A549 treated with Mapracorat at 1 μM for 4 hours (cell line): ENCODE results near the gene WARS2. TPM values are rescaled to one million over a fixed set of nuclear protein-coding genes. Genes with fewer than 3 reads are reported as not detected.

Experiments used
- total RNA-seq: library from RNA; stranded (reverse); fragments of 200-300 nt; extraction: Qiagen RNA extraction; gene quantifications from 5 replicates; pipeline ENCODE4 v1.2.3, GENCODE V29; 2022

The WARS2 gene
- 4.9 to 6.5 TPM (median 4.9 TPM) in 5 replicates for total RNA-seq

GRCh38 chr1:119140177-119141019 is at the start of gene WARS2:
TSS of gene WARS2 (minus strand) at chr1:119140653. CDS start at chr1:119140644, 9 bp downstream.

GRCh38 chr1:118988186-118989005 is 152.1 kb downstream of the WARS2 start, which contains the start of gene TBX15:
TSS of gene TBX15 (minus strand) at chr1:118988343. CDS start at chr1:118987795, 548 bp downstream.

Other genes starting within 250 kb of the WARS2 start
- 0.03 to 0.08 TPM (median 0.07 TPM) in 4 of 5 replicates, not detected in the other for gene TBX15, start 152.3 kb downstream of the WARS2 start, total RNA-seq
- not detected in 5 replicates for gene HAO2, start 228.1 kb upstream of the WARS2 start, total RNA-seq